HG02938 (cell line): Measurements from ENCODE around the gene DCHS1.
"Not testable (repeated sequence)": the region's sequence is repeated elsewhere in the genome, so short reads cannot be mapped to it uniquely, and the experiment has no call there.

Experiments
- ATAC-seq: cut with Tn5 transposase; IDR thresholded peaks from one replicate; pipeline ENCODE4 v1.9.1; 2021; ENCODE audit warnings: mild to moderate bottlenecking, moderate library complexity; ENCODE audit not compliant: unreplicated experiment

DCHS1 gene

GRCh38 chr11:6655790-6656583, at the start of gene DCHS1:
Gene DCHS1 (minus strand): TSS chr11:6655809. CDS start chr11:6641613, 14,196 bp downstream.
- no peak for ATAC-seq

GRCh38 chr11:6703247-6704063, 47.8 kb upstream of the DCHS1 start:
- ATAC-seq, result no peak

GRCh38 chr11:6701955-6702354, 46.3 kb upstream of the DCHS1 start:
- ATAC-seq, result not testable (repeated sequence)

GRCh38 chr11:6695377-6695776, 39.8 kb upstream of the DCHS1 start:
- no peak for ATAC-seq

- ATAC-seq, result no peak
Measured at GRCh38 chr11:6694229-6694535, 38.6 kb upstream of the DCHS1 start.

- ATAC-seq, result no peak
Measured at GRCh38 chr11:6693342-6694228, 38.0 kb upstream of the DCHS1 start.

GRCh38 chr11:6692128-6692527, 36.5 kb upstream of the DCHS1 start:
- ATAC-seq, result no peak

GRCh38 chr11:6690431-6691132, 35.0 kb upstream of the DCHS1 start:
- not testable (repeated sequence) for ATAC-seq

GRCh38 chr11:6687876-6688275, 32.3 kb upstream of the DCHS1 start:
- ATAC-seq, result no peak

GRCh38 chr11:6686006-6686405, 30.4 kb upstream of the DCHS1 start:
- ATAC-seq, result no peak

GRCh38 chr11:6684068-6684467, 28.5 kb upstream of the DCHS1 start:
- not testable (repeated sequence) for ATAC-seq

- ATAC-seq, result peak; percentile 92
Measured at GRCh38 chr11:6682936-6683861, 27.6 kb upstream of the DCHS1 start, which contains the start of gene MRPL17. Gene MRPL17 (minus strand): TSS chr11:6683340. CDS start chr11:6683296, 44 bp downstream.

GRCh38 chr11:6682591-6682935, 27.0 kb upstream of the DCHS1 start:
- peak; percentile 3 for ATAC-seq

GRCh38 chr11:6681949-6682348, 26.3 kb upstream of the DCHS1 start:
- no peak for ATAC-seq

- no peak for ATAC-seq
Measured at GRCh38 chr11:6681505-6681904, 25.9 kb upstream of the DCHS1 start.

GRCh38 chr11:6677018-6677417, 21.4 kb upstream of the DCHS1 start:
- ATAC-seq, result no peak

GRCh38 chr11:6674862-6675261, 19.3 kb upstream of the DCHS1 start:
- no peak for ATAC-seq

- ATAC-seq, result no peak
Measured at GRCh38 chr11:6674219-6674597, 18.6 kb upstream of the DCHS1 start.

GRCh38 chr11:6673523-6674218, 18.1 kb upstream of the DCHS1 start:
- no peak for ATAC-seq
